Fibroblast of upper back skin (primary cell): Measurements from ENCODE around the gene PIGP.
"Not testable (repeated sequence)": the region's sequence is repeated elsewhere in the genome, so short reads cannot be mapped to it uniquely, and the experiment has no call there.

Experiments used
- DNase-seq: peaks from one replicate; pipeline ENCODE4 v3.0.0-alpha.2; 2013

Gene PIGP

GRCh38 chr21:37041706-37042271 is 31.1 kb downstream of the PIGP start:
- DNase-seq = no peak

- no peak for DNase-seq
These were observed 32.7 kb downstream of the PIGP start for GRCh38 chr21:37040212-37040611.

GRCh38 chr21:37039411-37040075 is 33.3 kb downstream of the PIGP start:
- peak; percentile 12 for DNase-seq

GRCh38 chr21:37036177-37036576 is 36.7 kb downstream of the PIGP start:
- DNase-seq = no peak

- DNase-seq = not testable (repeated sequence)
These were observed 38.5 kb downstream of the PIGP start for GRCh38 chr21:37034394-37034793.

GRCh38 chr21:37032877-37033471 is 39.9 kb downstream of the PIGP start:
- peak; percentile 71 for DNase-seq

GRCh38 chr21:37032293-37032692 is 40.6 kb downstream of the PIGP start:
- DNase-seq = no peak

GRCh38 chr21:37030864-37031263 is 42.0 kb downstream of the PIGP start:
- no peak for DNase-seq

- peak; percentile 29 for DNase-seq
These were observed 44.3 kb downstream of the PIGP start for GRCh38 chr21:37028570-37028969.

GRCh38 chr21:37026499-37026898 is 46.4 kb downstream of the PIGP start:
- no peak for DNase-seq

GRCh38 chr21:37017951-37018679 is 54.8 kb downstream of the PIGP start:
- no peak for DNase-seq
